Gastroesophageal sphincter (tissue), 4 donors: ENCODE measurements around the gene ARHGAP44. TPM values are rescaled to one million over a fixed set of nuclear protein-coding genes. Genes with fewer than 3 reads are reported as not detected.

Experiments
- ATAC-seq: fragments of 150-250 bp; one replicate; pipeline ENCODE4 v1.9.1; 2016; ENCODE audit warnings: mild to moderate bottlenecking, moderate library complexity
- H3K27ac ChIP-seq, 4 donors: fragments of 200-600 bp; sonication (generic) in 3 of 4; 1 replicate in 3 of 4; 2 replicates in 1 of 4; pipeline ENCODE4 v1.5.1; 2016 to 2019
- H3K27me3 ChIP-seq: fragments of 200-600 bp; sonication (generic); one replicate; pipeline ENCODE4 v1.5.1; 2019
- H3K36me3 ChIP-seq, 2 donors: fragments of 200-600 bp; sonication (generic); one replicate each; pipeline ENCODE4 v1.5.1; 2019; ENCODE audit warnings: control low read depth in 1 of 2
- H3K4me1 ChIP-seq, 3 donors: fragments of 200-600 bp; sonication (generic); 1 replicate in 2 of 3; 2 replicates in 1 of 3; pipeline ENCODE4 v1.5.1; 2016 to 2019; ENCODE audit warnings: control low read depth in 2 of 3
- H3K4me3 ChIP-seq, 2 donors: fragments of 200-600 bp; sonication (generic); one replicate each; pipeline ENCODE4 v1.5.1; 2019; ENCODE audit warnings: mild to moderate bottlenecking in 1 of 2, moderate library complexity in 1 of 2
- H3K9me3 ChIP-seq, 3 donors: fragments of 200-600 bp; sonication (generic); one replicate each; pipeline ENCODE4 v1.5.1; 2017 to 2019; ENCODE audit warnings: control low read depth in 2 of 3
- CTCF ChIP-seq, 4 experiments: fragments of 200-600 bp in 2 of 4; fragments of 450-650 bp in 2 of 4; sonication (generic) in 1 of 4; IDR thresholded peaks; one replicate each; pipeline ENCODE4 v1.5.1; 2017 to 2019; ENCODE audit warnings: antibody characterized with exemption in 4 of 4, mild to moderate bottlenecking in 2 of 4, moderate library complexity in 2 of 4
- EP300 ChIP-seq: sonication (generic); formaldehyde crosslinking; IDR thresholded peaks from one replicate; pipeline ENCODE4 v1.6.1; 2017; ENCODE audit warnings: antibody characterized with exemption, mild to moderate bottlenecking
- POLR2A ChIP-seq, 2 donors: fragments of 450-650 bp; IDR thresholded peaks; one replicate each; pipeline ENCODE4 v1.6.1; 2017; ENCODE audit warnings: antibody characterized with exemption in 2 of 2, mild to moderate bottlenecking in 2 of 2, moderate library complexity in 1 of 2
- POLR2AphosphoS5 ChIP-seq: sonication (generic); formaldehyde crosslinking; IDR thresholded peaks from one replicate; pipeline ENCODE4 v1.6.1; 2017; ENCODE audit warnings: antibody characterized with exemption
- WGBS, 2 donors: methylation state at CpG; one replicate each; pipeline ENCODE4 v1.1.5; 2018; ENCODE audit warnings: low coverage in 1 of 2; 5-methylcytosine and 5-hydroxymethylcytosine counted together
- total RNA-seq, 4 donors: library from RNA; depleted of rRNA; stranded (reverse); fragments of >200 nt; gene quantifications; one replicate each; pipeline ENCODE4 v1.1.0, GENCODE V29; 2016

Gene ARHGAP44
- total RNA-seq, 4 donors from 2014 or later: 4.7 to 12.5 (median 6.5) TPM

- Histone ChIP-seq H3K36me3 (no peaks in the 10 kb centered on the region), H3K9me3 (no peaks in the 10 kb centered on the region), H3K4me1 (no peaks in the 10 kb centered on the region), H3K27me3 (no peaks in the 10 kb centered on the region), H3K27ac (no peak overlapping the region), H3K4me3 (no peak overlapping the region)
- WGBS, 2 donors: 27 to 81% methylated on average over 1 to 2 of the region's 2 CpGs
- no peak for ATAC-seq
- TF ChIP-seq POLR2A (IDR thresholded peaks at IDR 0.05) (no peak), EP300 (no peak), POLR2AphosphoS5 (no peak), CTCF (IDR thresholded peaks at IDR 0.05) (no peak)
Observed at GRCh38 chr17:12883472-12883871, 94.2 kb downstream of the ARHGAP44 start.

GRCh38 chr17:12887088-12887487 lies 97.8 kb downstream of the ARHGAP44 start:
- 76 to 93% methylated on average over 2 of the region's 2 CpGs for WGBS, 2 donors
- no peak overlapping the region for H3K4me3 ChIP-seq
- H3K36me3 ChIP-seq: no peaks in the 10 kb centered on the region
- no peaks in the 10 kb centered on the region for H3K9me3 ChIP-seq
- H3K27me3 ChIP-seq: no peaks in the 10 kb centered on the region
- no peak for ATAC-seq
- H3K4me1 ChIP-seq: no peaks in the 10 kb centered on the region
- H3K27ac ChIP-seq: no peak overlapping the region
- TF ChIP-seq EP300: no peak
- no peak for TF ChIP-seq POLR2AphosphoS5
- no peak for TF ChIP-seq CTCF (IDR thresholded peaks at IDR 0.05)
- TF ChIP-seq POLR2A (IDR thresholded peaks at IDR 0.05): no peak

GRCh38 chr17:12896180-12896785 lies 107.0 kb downstream of the ARHGAP44 start:
- Histone ChIP-seq H3K27me3 (no peaks in the 10 kb centered on the region), H3K9me3 (no peaks in the 10 kb centered on the region), H3K27ac (no peak overlapping the region), H3K36me3 (peaks cover 0 to 19% of the 10 kb centered on the region in 2 donors), H3K4me3 (no peak overlapping the region), H3K4me1 (no peaks in the 10 kb centered on the region)
- WGBS, 2 donors: 81 to 93% methylated on average over 5 of the region's 11 CpGs
- ATAC-seq: no peak
- TF ChIP-seq CTCF (IDR thresholded peaks at IDR 0.05): no peak
- no peak for TF ChIP-seq POLR2AphosphoS5
- no peak for TF ChIP-seq EP300
- no peak for TF ChIP-seq POLR2A (IDR thresholded peaks at IDR 0.05)

GRCh38 chr17:12898110-12898509 lies 108.8 kb downstream of the ARHGAP44 start:
- peaks cover 0 to 19% of the 10 kb centered on the region in 2 donors for H3K36me3 ChIP-seq
- 43 to 48% methylated on average over 3 of the region's 3 CpGs for WGBS, 2 donors
- H3K9me3 ChIP-seq: no peaks in the 10 kb centered on the region
- no peak overlapping the region for H3K27ac ChIP-seq
- no peak for ATAC-seq
- H3K4me1 ChIP-seq: no peaks in the 10 kb centered on the region
- no peak for TF ChIP-seq CTCF (IDR thresholded peaks at IDR 0.05)
- no peak for TF ChIP-seq EP300
- TF ChIP-seq POLR2A (IDR thresholded peaks at IDR 0.05): no peak
- no peak for TF ChIP-seq POLR2AphosphoS5
- H3K27me3 ChIP-seq: no peaks in the 10 kb centered on the region
- no peak overlapping the region for H3K4me3 ChIP-seq

GRCh38 chr17:12899604-12900003 lies 110.3 kb downstream of the ARHGAP44 start:
- no peak overlapping the region for H3K27ac ChIP-seq
- ATAC-seq: no peak
- no peak for TF ChIP-seq EP300
- no peak for TF ChIP-seq CTCF (IDR thresholded peaks at IDR 0.05)
- no peak for TF ChIP-seq POLR2A (IDR thresholded peaks at IDR 0.05)
- TF ChIP-seq POLR2AphosphoS5: no peak
- H3K36me3 ChIP-seq: peaks cover 0 to 19% of the 10 kb centered on the region in 2 donors
- H3K9me3 ChIP-seq: no peaks in the 10 kb centered on the region
- 66 to 69% methylated on average over 4 of the region's 4 CpGs for WGBS, 2 donors
- H3K4me3 ChIP-seq: no peak overlapping the region
- no peaks in the 10 kb centered on the region for H3K4me1 ChIP-seq
- H3K27me3 ChIP-seq: no peaks in the 10 kb centered on the region
